Epithelial cell of proximal tubule (primary cell): Measurements from ENCODE around the gene ITGB4. TPM values are rescaled to one million over a fixed set of nuclear protein-coding genes. Genes with fewer than 3 reads are reported as not detected.

Experiments used
- DNase-seq: peaks from one replicate; pipeline ENCODE4 v3.0.0-alpha.2; 2011; ENCODE audit warnings: low read depth
- H3K4me3 ChIP-seq: 2 replicates; pipeline ENCODE4 v1.5.1; 2011; ENCODE audit warnings: low read depth, mild to moderate bottlenecking, low read length
- total RNA-seq: library from RNA; depleted of rRNA; stranded (reverse); fragments of >200 nt; gene quantifications from 2 replicates; pipeline ENCODE4 v1.2.3, GENCODE V29; 2015
- TF ChIP-seq, protein P1 (sequence below): conservative IDR thresholded peaks from 2 replicates; pipeline ENCODE4 v1.5.1; 2012; ENCODE audit warnings: low read depth, mild to moderate bottlenecking, low read length

The ITGB4 gene
- total RNA-seq, 1 donor from 2014 or later = 33.3 TPM

DNA sequence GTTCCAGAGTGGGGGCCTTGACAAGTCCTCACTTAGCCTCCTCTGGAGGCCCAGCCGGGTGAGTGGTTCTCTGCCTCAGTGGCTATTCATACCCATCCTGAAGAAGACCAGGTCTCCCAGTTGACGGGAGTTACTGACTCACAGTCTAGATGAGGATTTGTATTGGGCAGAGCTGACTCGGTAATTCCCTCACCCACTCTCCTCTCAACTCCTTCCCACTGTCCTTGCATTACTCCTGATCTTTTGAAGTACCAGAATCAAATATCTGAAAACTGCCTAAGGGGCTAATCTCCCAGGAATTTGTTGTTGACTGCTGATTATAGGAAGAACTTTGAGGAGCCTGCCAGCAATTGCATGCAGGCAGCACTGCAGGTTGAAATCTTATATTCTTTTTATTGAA lies 40.0 kb upstream of the ITGB4 start:
- TF ChIP-seq, protein P1, sequence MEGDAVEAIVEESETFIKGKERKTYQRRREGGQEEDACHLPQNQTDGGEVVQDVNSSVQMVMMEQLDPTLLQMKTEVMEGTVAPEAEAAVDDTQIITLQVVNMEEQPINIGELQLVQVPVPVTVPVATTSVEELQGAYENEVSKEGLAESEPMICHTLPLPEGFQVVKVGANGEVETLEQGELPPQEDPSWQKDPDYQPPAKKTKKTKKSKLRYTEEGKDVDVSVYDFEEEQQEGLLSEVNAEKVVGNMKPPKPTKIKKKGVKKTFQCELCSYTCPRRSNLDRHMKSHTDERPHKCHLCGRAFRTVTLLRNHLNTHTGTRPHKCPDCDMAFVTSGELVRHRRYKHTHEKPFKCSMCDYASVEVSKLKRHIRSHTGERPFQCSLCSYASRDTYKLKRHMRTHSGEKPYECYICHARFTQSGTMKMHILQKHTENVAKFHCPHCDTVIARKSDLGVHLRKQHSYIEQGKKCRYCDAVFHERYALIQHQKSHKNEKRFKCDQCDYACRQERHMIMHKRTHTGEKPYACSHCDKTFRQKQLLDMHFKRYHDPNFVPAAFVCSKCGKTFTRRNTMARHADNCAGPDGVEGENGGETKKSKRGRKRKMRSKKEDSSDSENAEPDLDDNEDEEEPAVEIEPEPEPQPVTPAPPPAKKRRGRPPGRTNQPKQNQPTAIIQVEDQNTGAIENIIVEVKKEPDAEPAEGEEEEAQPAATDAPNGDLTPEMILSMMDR = no peak
- no peak for DNase-seq
- H3K4me3 ChIP-seq = no peak overlapping the region

DNA sequence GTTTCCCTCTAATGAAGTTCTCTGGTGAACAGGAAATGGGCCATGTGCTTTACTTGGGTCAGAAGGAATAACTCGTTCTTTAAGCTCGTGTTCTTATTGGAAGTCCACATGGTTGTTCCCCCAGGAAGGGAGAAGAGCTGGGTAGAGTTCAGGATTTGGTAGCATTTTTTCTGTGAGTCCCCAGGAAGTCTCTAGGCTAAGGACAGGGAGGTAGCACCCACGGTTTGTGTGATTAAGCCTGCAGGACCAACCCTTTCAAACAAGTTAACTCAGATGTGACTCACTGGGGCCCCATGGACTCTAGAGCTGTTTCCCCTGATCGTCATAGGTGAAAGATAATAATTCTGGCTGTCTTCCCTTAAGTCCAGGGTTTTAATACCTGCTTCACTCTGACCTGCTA lies 37.7 kb upstream of the ITGB4 start:
- H3K4me3 ChIP-seq = no peak overlapping the region
- TF ChIP-seq, protein P1 = no peak
- DNase-seq = no peak

DNA sequence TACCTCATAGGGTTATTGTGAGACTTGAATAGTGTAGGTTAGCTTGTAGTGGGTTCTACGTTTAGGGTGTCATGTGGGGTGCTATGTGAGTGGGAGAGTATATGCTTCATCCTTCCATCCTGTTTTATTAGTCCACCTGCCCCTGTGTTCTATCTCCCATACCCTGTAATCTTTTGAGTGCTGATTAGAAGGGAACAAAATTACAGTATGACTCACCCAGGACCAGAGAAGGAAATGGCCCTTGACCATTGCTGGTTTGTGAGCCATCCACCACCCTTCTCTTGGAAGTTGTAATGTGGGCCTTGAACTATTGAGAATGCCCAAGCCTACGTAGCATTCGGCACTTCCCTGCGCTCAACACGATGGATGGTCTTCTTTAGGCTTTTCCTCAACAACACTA lies 37.0 kb upstream of the ITGB4 start:
- H3K4me3 ChIP-seq = no peak overlapping the region
- DNase-seq = no peak
- TF ChIP-seq, protein P1 = no peak

DNA sequence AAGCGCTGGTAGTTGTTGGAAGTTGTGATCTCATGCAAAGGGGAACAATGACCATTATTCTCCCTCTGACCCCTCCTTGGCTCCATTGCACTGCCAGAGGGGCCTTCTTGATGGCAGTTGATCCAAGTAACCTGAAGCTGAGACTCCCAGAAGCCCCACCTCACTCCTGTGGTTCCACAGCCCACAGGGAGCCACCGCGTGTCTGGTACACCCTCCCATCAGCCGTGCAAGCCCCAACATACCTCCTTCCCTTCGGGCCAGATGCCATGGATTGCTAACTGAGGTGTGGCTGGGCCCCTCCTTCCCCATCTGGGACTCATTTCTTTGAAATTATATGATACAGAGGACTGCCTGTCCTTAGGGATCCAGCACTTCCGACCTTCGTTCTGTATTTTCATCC lies 36.3 kb upstream of the ITGB4 start:
- no peak overlapping the region for H3K4me3 ChIP-seq
- DNase-seq = no peak
- TF ChIP-seq, protein P1 = no peak

DNA sequence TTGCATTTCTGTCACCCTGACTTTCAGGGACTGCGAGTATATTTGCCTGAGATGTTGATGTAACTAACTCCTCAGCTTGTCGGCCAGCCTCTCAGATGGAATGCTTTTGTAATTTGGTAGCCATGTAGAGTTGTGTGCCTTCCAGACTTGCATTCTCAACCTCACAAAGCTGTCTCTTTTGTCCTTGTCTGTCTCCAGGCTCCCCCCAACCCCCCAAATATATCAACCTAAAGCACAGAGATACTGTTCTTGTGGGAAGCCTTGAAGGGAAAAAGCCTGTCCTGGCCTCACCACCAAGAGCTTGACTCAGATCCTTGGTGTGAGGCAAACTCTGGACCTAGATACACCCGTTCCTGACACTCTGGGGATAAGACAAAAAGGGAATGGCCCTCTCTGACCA lies 35.8 kb upstream of the ITGB4 start:
- TF ChIP-seq, protein P1 = no peak
- H3K4me3 ChIP-seq = no peak overlapping the region
- DNase-seq = no peak

DNA sequence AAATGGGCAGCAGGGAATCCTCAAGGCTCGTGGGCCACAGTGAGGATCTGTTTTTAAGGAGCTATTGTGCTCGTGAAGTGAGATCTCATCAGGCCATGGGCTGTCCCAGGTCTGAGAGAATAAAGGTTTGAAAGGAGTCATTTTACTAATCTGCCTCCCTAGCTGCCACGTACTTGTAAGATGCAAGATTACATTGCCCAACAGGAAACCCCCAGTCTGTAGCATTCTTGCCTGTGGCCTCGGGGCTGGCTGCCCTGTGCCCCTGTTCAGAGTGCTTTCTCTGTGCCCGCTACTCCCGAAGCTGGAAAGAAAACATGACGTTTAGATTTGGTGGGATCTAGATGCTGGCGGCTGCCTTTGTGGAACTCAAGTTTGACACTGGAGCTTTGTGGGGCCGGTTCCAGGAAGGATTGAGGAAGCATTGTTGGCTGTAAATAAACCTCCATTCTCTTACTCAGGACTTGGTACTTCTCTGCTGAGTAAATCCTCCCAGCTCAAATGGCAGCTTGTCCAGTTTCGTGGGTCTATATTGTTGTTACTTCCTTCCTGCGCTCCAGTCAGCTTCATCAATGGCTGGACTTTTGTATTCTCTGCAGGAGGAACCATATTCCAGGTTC lies 32.9 kb upstream of the ITGB4 start:
- DNase-seq = no peak
- H3K4me3 ChIP-seq = no peak overlapping the region
- TF ChIP-seq, protein P1 = no peak

DNA sequence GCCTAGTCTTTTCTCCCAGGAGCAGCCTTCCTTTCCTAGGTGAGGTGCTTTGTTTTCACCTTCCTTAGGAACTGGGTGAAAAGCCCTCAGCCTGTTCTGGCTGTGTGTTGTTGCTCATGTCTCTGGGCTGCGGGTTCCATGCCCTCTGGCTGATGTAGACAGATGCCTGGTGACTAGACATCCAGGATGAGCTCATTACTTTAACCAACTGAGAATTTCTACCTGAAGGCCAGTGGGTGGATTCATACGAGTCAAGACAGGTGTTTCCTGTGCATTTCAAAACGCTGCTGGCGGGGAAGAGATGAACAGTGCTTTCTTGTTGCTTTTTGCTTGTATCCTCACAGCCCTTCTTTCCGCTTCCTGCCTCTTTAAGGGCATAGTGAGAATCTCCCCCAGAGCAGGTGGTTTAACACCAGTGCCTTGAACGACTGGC lies 31.8 kb upstream of the ITGB4 start:
- no peak for DNase-seq
- no peak overlapping the region for H3K4me3 ChIP-seq
- TF ChIP-seq, protein P1 = no peak
